Measurements from ENCODE around the gene ZFYVE27. TPM values are rescaled to one million over a fixed set of nuclear protein-coding genes. Genes with fewer than 3 reads are reported as not detected.

Gene ZFYVE27
- total RNA-seq, 1 donor from 2014 or later, result 29.4 TPM

GRCh38 chr10:97766106-97766810 lies 29.3 kb downstream of the ZFYVE27 start:
- intact Hi-C loops (cut with DNase I), result no loop called here
- H3K4me3 ChIP-seq, result no peak overlapping the region

GRCh38 chr10:97766996-97767924 lies 30.3 kb downstream of the ZFYVE27 start:
- no peaks in the 10 kb centered on the region for H3K4me1 ChIP-seq
- DNase-seq (no peak), ATAC-seq (no peak)
- no peaks in the 10 kb centered on the region for H3K9me3 ChIP-seq
- H3K27me3 ChIP-seq, result peaks cover 19% of the 10 kb centered on the region
- H3K36me3 ChIP-seq, result no peaks in the 10 kb centered on the region
- intact Hi-C loops (cut with DNase I), result no loop called here
- TF ChIP-seq, protein P1, sequence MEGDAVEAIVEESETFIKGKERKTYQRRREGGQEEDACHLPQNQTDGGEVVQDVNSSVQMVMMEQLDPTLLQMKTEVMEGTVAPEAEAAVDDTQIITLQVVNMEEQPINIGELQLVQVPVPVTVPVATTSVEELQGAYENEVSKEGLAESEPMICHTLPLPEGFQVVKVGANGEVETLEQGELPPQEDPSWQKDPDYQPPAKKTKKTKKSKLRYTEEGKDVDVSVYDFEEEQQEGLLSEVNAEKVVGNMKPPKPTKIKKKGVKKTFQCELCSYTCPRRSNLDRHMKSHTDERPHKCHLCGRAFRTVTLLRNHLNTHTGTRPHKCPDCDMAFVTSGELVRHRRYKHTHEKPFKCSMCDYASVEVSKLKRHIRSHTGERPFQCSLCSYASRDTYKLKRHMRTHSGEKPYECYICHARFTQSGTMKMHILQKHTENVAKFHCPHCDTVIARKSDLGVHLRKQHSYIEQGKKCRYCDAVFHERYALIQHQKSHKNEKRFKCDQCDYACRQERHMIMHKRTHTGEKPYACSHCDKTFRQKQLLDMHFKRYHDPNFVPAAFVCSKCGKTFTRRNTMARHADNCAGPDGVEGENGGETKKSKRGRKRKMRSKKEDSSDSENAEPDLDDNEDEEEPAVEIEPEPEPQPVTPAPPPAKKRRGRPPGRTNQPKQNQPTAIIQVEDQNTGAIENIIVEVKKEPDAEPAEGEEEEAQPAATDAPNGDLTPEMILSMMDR (IDR thresholded peaks at IDR 0.05), result no peak
- H3K27ac ChIP-seq, result no peak overlapping the region
- H3K4me3 ChIP-seq, result no peak overlapping the region

More at GRCh38 chr10:97766106-97766810, 29.3 kb downstream of the ZFYVE27 start:
- TF ChIP-seq, protein P1 (IDR thresholded peaks at IDR 0.05), result no peak
- Histone ChIP-seq H3K36me3 (no peaks in the 10 kb centered on the region), H3K4me1 (no peaks in the 10 kb centered on the region), H3K27ac (no peak overlapping the region), H3K27me3 (peaks cover 12% of the 10 kb centered on the region), H3K9me3 (no peaks in the 10 kb centered on the region)
- no peak for DNase-seq
- ATAC-seq, result no peak

DNA sequence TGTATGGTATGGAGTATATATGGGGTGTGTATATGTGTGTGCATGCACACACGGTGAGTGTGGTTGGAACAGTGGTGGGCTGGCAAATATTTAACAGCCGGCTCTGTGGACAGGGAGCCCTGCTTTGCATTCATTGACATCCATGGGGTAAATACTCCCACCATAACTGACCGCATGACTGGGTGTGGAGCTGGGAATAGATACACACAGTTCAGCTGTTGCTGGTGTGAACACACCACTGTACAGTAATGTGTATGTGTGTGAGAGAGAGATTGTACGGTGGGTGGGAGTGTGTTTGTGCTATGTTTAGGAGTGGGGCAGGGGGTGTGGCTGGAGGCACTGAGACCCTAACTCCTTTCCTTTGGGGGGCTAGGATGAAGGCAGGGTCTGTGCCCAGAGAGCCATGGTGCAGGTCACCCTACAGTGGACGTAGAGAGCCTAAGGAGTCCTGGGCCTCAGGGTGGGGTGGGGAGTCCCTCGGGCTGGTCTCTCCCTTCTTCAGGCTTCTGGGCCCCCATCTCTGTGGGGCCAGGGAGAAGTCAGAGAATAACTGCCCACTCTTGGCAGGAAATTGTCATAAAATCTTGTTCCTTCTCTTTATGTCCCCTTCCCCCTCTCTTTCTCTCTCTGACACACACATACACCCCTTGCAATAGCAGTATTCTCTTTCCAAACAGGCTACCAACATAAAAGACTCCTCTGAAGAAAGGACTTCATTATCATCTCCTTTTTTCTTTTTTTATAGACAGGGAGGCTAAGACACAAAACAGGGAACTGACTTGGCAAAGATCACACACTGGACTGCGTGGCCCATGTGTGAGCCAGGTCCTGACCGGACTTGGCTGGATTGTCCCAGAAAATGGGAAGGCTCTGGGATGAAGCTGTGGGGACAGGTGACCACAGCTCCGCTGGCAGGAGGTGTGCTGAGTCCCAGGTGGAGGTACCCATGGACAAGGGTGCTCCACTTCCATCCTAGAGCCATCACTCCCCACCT lies 31.7 kb downstream of the ZFYVE27 start:
- TF ChIP-seq, protein P1 (IDR thresholded peaks at IDR 0.05), result no peak
- H3K27me3 ChIP-seq, result peaks cover 30% of the 10 kb centered on the region
- no peak for DNase-seq

GRCh38 chr10:97770255-97770654 lies 33.3 kb downstream of the ZFYVE27 start:
- Histone ChIP-seq H3K27me3 (peaks cover 30% of the 10 kb centered on the region), H3K4me3 (no peak overlapping the region), H3K27ac (no peak overlapping the region), H3K4me1 (no peaks in the 10 kb centered on the region), H3K9me3 (no peaks in the 10 kb centered on the region), H3K36me3 (no peaks in the 10 kb centered on the region)
- intact Hi-C loops (cut with DNase I), result no loop called here
- TF ChIP-seq, protein P1 (IDR thresholded peaks at IDR 0.05), result no peak
- no peak for DNase-seq
- ATAC-seq, result no peak

More for the DNA sequence above, 31.7 kb downstream of the ZFYVE27 start:
- Histone ChIP-seq H3K4me1 (no peaks in the 10 kb centered on the region), H3K4me3 (no peak overlapping the region), H3K27ac (no peak overlapping the region), H3K36me3 (no peaks in the 10 kb centered on the region), H3K9me3 (no peaks in the 10 kb centered on the region)
- intact Hi-C loops (cut with DNase I), result no loop called here
- ATAC-seq, result no peak

Measured in upper lobe of right lung (tissue), 1 donor.